Stimulated activated CD8-positive, alpha-beta memory T cell treated with anti-CD3 and anti-CD28 coated beads, Interleukin-2, amount 100 ng/mL, for 48 hours (primary cell): Measurements from ENCODE around the gene KANK4.

Source experiments
- DNase-seq, 2 donors: peaks; one replicate each; pipeline ENCODE4 v3.0.0-alpha.2; 2020; ENCODE audit warnings: low read depth in 2 of 2

KANK4 gene

DNA sequence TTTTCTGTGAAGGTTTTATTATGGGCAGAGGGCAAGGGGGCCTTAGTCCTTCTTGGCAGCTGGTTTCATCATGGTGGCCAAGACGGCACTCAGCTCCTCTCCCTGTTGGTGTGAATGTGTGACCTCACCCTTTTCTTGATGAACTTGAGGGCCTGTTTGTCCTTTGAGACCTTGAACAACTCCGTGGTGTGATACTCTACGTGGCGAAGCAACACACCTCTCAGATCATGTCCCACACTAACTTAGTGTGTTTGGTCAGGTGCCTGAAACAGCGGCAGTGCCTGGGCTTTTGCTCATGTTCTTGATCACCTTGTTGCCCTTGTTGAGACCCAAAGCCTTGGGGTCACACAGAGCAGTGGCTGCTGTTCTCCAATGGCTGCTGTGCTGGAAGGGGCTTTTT is 111.1 kb downstream of the KANK4 start:
- no peak for DNase-seq

DNA sequence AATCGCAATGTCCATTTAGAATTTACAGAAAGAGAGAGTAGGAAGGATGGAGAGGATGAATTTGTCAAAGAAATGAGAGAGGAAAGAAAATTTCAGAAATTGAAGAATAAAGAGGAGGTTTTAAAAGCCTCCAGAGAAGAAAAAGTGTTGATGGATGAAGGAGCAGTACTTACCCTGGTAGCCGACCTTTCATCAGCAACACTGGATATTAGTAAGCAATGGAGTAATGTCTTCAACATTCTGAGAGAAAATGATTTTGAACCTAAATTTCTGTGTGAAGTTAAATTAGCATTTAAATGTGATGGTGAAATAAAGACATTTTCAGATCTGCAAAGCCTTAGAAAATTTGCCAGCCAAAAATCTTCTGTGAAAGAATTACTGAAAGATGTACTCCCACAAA is 112.0 kb downstream of the KANK4 start:
- DNase-seq = no peak

DNA sequence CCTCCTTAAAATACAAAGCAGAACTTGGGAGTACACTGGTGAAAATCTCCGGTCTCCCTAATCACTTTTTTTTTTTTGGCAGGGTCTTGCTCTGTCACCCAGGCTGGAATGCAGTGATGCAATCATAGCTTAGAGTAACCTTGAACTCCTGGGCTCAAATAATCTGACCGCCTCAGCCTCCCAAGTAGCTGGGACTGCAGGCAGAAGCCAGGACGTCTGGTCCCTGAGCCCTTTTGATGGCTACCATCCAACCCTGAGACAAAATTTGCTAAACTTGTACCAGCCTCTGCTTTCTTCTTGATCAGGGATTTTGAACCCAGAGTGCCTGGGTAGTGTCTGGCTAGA is 120.5 kb downstream of the KANK4 start:
- DNase-seq = no peak

- DNase-seq = no peak
Measured at GRCh38 chr1:62198069-62198780, 121.0 kb downstream of the KANK4 start.

DNA sequence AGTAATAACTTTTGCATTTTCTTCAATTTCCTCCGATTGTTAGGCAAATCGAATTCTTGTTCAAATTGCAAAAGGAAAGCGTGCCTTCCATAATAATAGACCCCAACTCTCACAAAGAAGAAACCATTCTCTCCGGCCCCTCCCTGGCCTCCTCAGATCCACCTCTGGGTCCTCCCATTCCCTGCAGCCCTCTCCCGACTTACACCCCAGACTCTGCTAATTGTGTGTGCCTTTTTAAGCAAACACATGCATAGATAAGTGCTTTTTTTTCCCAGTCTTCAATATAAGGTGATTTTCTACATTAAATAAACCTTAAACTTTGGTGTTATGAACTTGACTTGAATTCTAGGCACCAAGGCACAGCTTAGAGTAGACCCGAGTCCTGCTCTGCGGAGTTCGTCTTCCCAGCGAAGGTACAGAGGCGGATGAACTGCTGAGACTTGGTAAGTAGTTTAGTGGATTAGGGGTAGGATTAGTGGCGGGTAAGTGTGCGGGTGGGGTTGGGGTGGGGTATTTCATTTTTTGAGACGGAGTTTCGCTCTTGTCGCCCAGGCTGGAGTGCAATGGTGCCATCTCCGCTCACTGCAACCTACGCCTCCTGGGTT is 123.0 kb downstream of the KANK4 start:
- no peak for DNase-seq

GRCh38 chr1:62194651-62195544 is 124.3 kb downstream of the KANK4 start, which contains the start of gene L1TD1:
L1TD1 (plus strand) TSS chr1:62194849; CDS start chr1:62206629, 11,780 bp downstream.
- no peak for DNase-seq

DNA sequence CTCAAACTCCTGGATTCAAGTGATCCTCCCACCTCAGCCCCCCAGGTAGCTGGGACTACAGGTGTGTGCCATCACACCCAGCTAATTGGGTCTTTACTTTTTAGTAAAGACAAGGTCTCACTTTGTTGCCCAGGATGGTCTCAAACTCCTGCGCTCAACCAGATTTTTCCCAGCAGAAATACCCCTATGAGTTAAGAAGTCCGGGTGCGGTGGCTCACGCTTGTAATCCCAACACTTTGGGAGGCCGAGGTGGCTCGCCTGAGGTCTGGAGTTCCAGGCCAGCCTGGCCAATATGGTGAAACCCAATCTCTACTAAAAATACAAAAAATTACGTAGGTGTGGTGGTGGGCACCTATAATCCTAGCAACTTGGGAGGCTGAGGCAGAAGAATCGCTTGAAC is 131.1 kb downstream of the KANK4 start:
- DNase-seq = no peak

- DNase-seq = no peak
Measured at GRCh38 chr1:62187548-62187947, 131.7 kb downstream of the KANK4 start.
